ENCODE data around the gene KLHL29. TPM values are rescaled to one million over a fixed set of nuclear protein-coding genes. Genes with fewer than 3 reads are reported as not detected.

Gene KLHL29
- total and polyA plus RNA-seq, 4 donors, result 0.29 to 2.3 (median 0.68) TPM

- Histone ChIP-seq H3K27me3 (ENCODE audit: control insufficient read depth in 4 of 4, insufficient read depth in 4 of 4, low read length in 3 of 4) (no peaks in the 10 kb centered on the region), H3K36me3 (ENCODE audit: control insufficient read depth in 4 of 4, insufficient read depth in 3 of 4, low read depth in 1 of 4, low read length in 3 of 4) (no peaks in the 10 kb centered on the region), H3K4me1 (ENCODE audit: control insufficient read depth in 4 of 4, insufficient read depth in 4 of 4, low read length in 3 of 4) (no peaks in the 10 kb centered on the region), H3K4me3 (ENCODE audit: low read depth in 1 of 3, low read length in 3 of 3) (no peak overlapping the region), H3K27ac (ENCODE audit: low read depth in 1 of 2, low read length in 2 of 2) (no peak overlapping the region), H3K9ac (ENCODE audit: low read depth in 1 of 2, low read length in 2 of 2) (no peak overlapping the region), H3K9me3 (ENCODE audit: control insufficient read depth in 4 of 4, low read length in 3 of 4) (no peaks in the 10 kb centered on the region)
- WGBS, result 90% methylated on average over 11 of the region's 11 CpGs
- TF ChIP-seq ZBTB33 (IDR thresholded peaks at IDR 0.05), result no peak
- TF ChIP-seq FOXA1 (IDR thresholded peaks at IDR 0.05), result no peak
- TF ChIP-seq NR2F2 (IDR thresholded peaks at IDR 0.05), result no peak
- TF ChIP-seq FOXA2 (IDR thresholded peaks at IDR 0.05), result no peak
- TF ChIP-seq REST (IDR thresholded peaks at IDR 0.05), result no peak
- no peak for TF ChIP-seq HNF4A (conservative IDR thresholded peaks at IDR 0.05)
- TF ChIP-seq ATF3 (IDR thresholded peaks at IDR 0.05), result no peak
- TF ChIP-seq TAF1 (conservative IDR thresholded peaks at IDR 0.05), result no peak
- no peak for TF ChIP-seq CTCF (IDR thresholded peaks at IDR 0.05; ENCODE audit: low read depth, low read length, missing input control)
- TF ChIP-seq HNF4G (IDR thresholded peaks at IDR 0.05), result no peak
- DNase-seq (ENCODE audit: low spot score), result no peak
Measured at GRCh38 chr2:23578964-23579671, 194.1 kb downstream of the KLHL29 start.

GRCh38 chr2:23579674-23580073 is 194.7 kb downstream of the KLHL29 start:
- peak; percentile 57 for TF ChIP-seq NR2F2 (IDR thresholded peaks at IDR 0.05)
- peak; percentile 12 to 15 for TF ChIP-seq RXRA (IDR thresholded peaks at IDR 0.05)
- no peak for TF ChIP-seq HNF4G (IDR thresholded peaks at IDR 0.05)
- H3K9me3 ChIP-seq (ENCODE audit: control insufficient read depth in 4 of 4, low read length in 3 of 4), result no peaks in the 10 kb centered on the region
- H3K4me3 ChIP-seq (ENCODE audit: low read depth in 1 of 3, low read length in 3 of 3), result no peak overlapping the region
- no peak overlapping the region for H3K9ac ChIP-seq (ENCODE audit: low read depth in 1 of 2, low read length in 2 of 2)
- WGBS, result 78% methylated on average over 5 of the region's 5 CpGs
- no peak overlapping the region for H3K27ac ChIP-seq (ENCODE audit: low read depth in 1 of 2, low read length in 2 of 2)
- no peaks in the 10 kb centered on the region for H3K27me3 ChIP-seq (ENCODE audit: control insufficient read depth in 4 of 4, insufficient read depth in 4 of 4, low read length in 3 of 4)
- no peak for DNase-seq (ENCODE audit: low spot score)
- H3K4me1 ChIP-seq (ENCODE audit: control insufficient read depth in 4 of 4, insufficient read depth in 4 of 4, low read length in 3 of 4), result no peaks in the 10 kb centered on the region
- no peaks in the 10 kb centered on the region for H3K36me3 ChIP-seq (ENCODE audit: control insufficient read depth in 4 of 4, insufficient read depth in 3 of 4, low read depth in 1 of 4, low read length in 3 of 4)

Data from liver (tissue), 9 donors.